K562 (cell line): ENCODE data around the gene ADAM10. TPM values are rescaled to one million over a fixed set of nuclear protein-coding genes. Genes with fewer than 3 reads are reported as not detected.

Source experiments
- ATAC-seq: fragments of 200-7000 bp; cut with Tn5 transposase; 3 replicates; pipeline ENCODE4 v1.9.1; 2020; ENCODE audit warnings: moderate library complexity
- BruUV-seq: library from RNA; stranded (reverse); fragments of 400-500 nt; replicated peaks from 2 replicates; lab custom pipeline; 2021; lab: Mats Ljungman, UMichigan
- CTCF ChIA-PET: fragments of 300-600 bp; formaldehyde crosslinking; extraction: SDS; loops from one replicate; lab custom pipeline; 2021; ENCODE audit warnings: low intra/inter-chr PET ratio; lab: Yijun Ruan, JAX
- POLR2A ChIA-PET: fragments of 300-600, 350-650 bp; sonication (Branson Sonifier 250); formaldehyde crosslinking; extraction: SDS; loops from one replicate; lab custom pipeline; 2021; ENCODE audit warnings: antibody characterized with exemption, inconsistent platforms; lab: Yijun Ruan, JAX
- DNase-seq, 4 experiments: peaks; one replicate each; pipeline versions ENCODE4 v3.0.0 to v3.0.0-alpha.2; 2011 to 2018; ENCODE audit warnings: low spot score in 3 of 4, mixed read lengths in 3 of 4; ENCODE audit errors: extremely low read depth in 1 of 4
- FAIRE-seq: peaks from 2 replicates; lab custom pipeline; 2011; peaks lifted over from hg19 to GRCh38; lab: Jason Lieb, UNC
- H2AFZ ChIP-seq: 2 replicates; pipeline ENCODE4 v1.6.0; 2011; ENCODE audit warnings: low read depth, low read length, control low read depth, inconsistent platforms
- H3K27ac ChIP-seq: fragments of 200-600 bp; 3 replicates; pipeline ENCODE4 v1.8.0; 2011; ENCODE audit warnings: low read depth, mild to moderate bottlenecking, control low read depth, inconsistent platforms, low read length, moderate library complexity, mixed read lengths; ENCODE audit errors: extremely low read depth
- H3K27me3 ChIP-seq, 2 experiments: fragments of 300-600 bp in 1 of 2; 2 replicates in 1 of 2; 3 replicates in 1 of 2; pipeline versions ENCODE4 v1.6.0 to v1.8.0; 2011; ENCODE audit warnings: inconsistent platforms in 2 of 2, low read length in 2 of 2, mild to moderate bottlenecking in 1 of 2, mixed read lengths in 1 of 2, moderate library complexity in 1 of 2; ENCODE audit not compliant: control insufficient read depth in 2 of 2, insufficient read depth in 2 of 2
- H3K36me3 ChIP-seq: fragments of 300-600 bp; 3 replicates; pipeline ENCODE4 v1.8.0; 2011; ENCODE audit warnings: mild to moderate bottlenecking, low read length, inconsistent platforms; ENCODE audit not compliant: control insufficient read depth, insufficient read depth
- H3K4me1 ChIP-seq, 2 experiments: fragments of 200-600 bp in 1 of 2; replicated peaks in 1 of 2; 2 replicates in 1 of 2; 3 replicates in 1 of 2; pipeline versions ENCODE4 v1.5.1 to v1.8.0; 2011; ENCODE audit warnings: inconsistent platforms in 2 of 2, low read length in 2 of 2, mild to moderate bottlenecking in 1 of 2, mixed read lengths in 1 of 2, moderate library complexity in 1 of 2; ENCODE audit not compliant: control insufficient read depth in 2 of 2, insufficient read depth in 2 of 2
- H3K4me2 ChIP-seq: 2 replicates; pipeline ENCODE4 v1.6.1; 2011; ENCODE audit warnings: low read length, control low read depth, inconsistent platforms, mixed read lengths; ENCODE audit not compliant: insufficient read depth
- H3K4me3 ChIP-seq: fragments of 200-600 bp; sonication (generic), shearing (Covaris generic); 2 replicates; pipeline ENCODE4 v1.5.1; 2016; ENCODE audit warnings: control low read depth, inconsistent platforms
- H3K79me2 ChIP-seq: fragments of 200-600 bp; 3 replicates; pipeline ENCODE4 v1.8.0; 2011; ENCODE audit warnings: low read length, inconsistent platforms; ENCODE audit not compliant: control insufficient read depth, insufficient read depth
- H3K9ac ChIP-seq, 2 experiments: 2 replicates each; pipeline versions ENCODE4 v1.6.0 to v1.6.1; 2011; ENCODE audit warnings: low read depth in 2 of 2, low read length in 2 of 2, control low read depth in 1 of 2, inconsistent platforms in 1 of 2, mild to moderate bottlenecking in 1 of 2, mixed read lengths in 1 of 2; ENCODE audit not compliant: insufficient read depth in 1 of 2
- H3K9me1 ChIP-seq: one replicate; pipeline ENCODE4 v1.6.0; 2011; ENCODE audit warnings: inconsistent platforms, mild to moderate bottlenecking, low read length, moderate library complexity; ENCODE audit not compliant: control insufficient read depth, insufficient read depth
- H3K9me3 ChIP-seq: replicated peaks from 2 replicates; pipeline ENCODE4 v1.5.1; 2011; ENCODE audit warnings: low read depth, low read length, inconsistent platforms; ENCODE audit not compliant: control insufficient read depth, insufficient read depth
- H4K20me1 ChIP-seq: replicated peaks from 2 replicates; pipeline ENCODE4 v1.6.1; 2011; ENCODE audit warnings: low read length, inconsistent platforms, mixed read lengths; ENCODE audit not compliant: control insufficient read depth, insufficient read depth
- C11orf30 ChIP-seq: fragments of 450-650 bp; IDR thresholded peaks from 2 replicates; pipeline ENCODE4 v1.6.1; 2016; ENCODE audit warnings: low read depth, mild to moderate bottlenecking
- CHCHD3 ChIP-seq: fragments of 250-450 bp; sonication (Bioruptor Pico); IDR thresholded peaks from 2 replicates; pipeline ENCODE4 v2.1.2; 2022; ENCODE audit warnings: mild to moderate bottlenecking
- CREM ChIP-seq: IDR thresholded peaks from 2 replicates; pipeline ENCODE4 v1.6.1; 2014; ENCODE audit warnings: antibody characterized with exemption, low read depth
- EGR1 ChIP-seq: fragments of 450-650 bp; conservative IDR thresholded peaks from 2 replicates; pipeline ENCODE4 v1.6.1; 2017; ENCODE audit warnings: mild to moderate bottlenecking
- FOXJ2 ChIP-seq: fragments of 200-800 bp; sonication (Bioruptor generic); IDR thresholded peaks from 2 replicates; pipeline ENCODE4 v1.6.1; 2016; ENCODE audit warnings: missing genetic modification characterization, missing compliant biosample characterization
- HDAC2 ChIP-seq: fragments of 450-650 bp; IDR thresholded peaks from 2 replicates; pipeline ENCODE4 v1.6.1; 2016; ENCODE audit warnings: mild to moderate bottlenecking
- IFI16 ChIP-seq: fragments of 250-450 bp; sonication (Bioruptor Pico); IDR thresholded peaks from 2 replicates; pipeline ENCODE4 v2.1.2; 2022; ENCODE audit warnings: mild to moderate bottlenecking, inconsistent platforms
- MTA1 ChIP-seq: fragments of 450-650 bp; IDR thresholded peaks from 2 replicates; pipeline ENCODE4 v1.6.1; 2017; ENCODE audit warnings: borderline replicate concordance
- PHTF2 ChIP-seq: fragments of 250-450 bp; sonication (Bioruptor Pico); IDR thresholded peaks from 2 replicates; pipeline ENCODE4 v1.5.0; 2021; ENCODE audit warnings: mild to moderate bottlenecking
- PRPF4 ChIP-seq: fragments of 200-400 bp; formaldehyde crosslinking; IDR thresholded peaks from one replicate; pipeline ENCODE4 v1.6.1; 2017; ENCODE audit warnings: low read length, low read depth, mild to moderate bottlenecking; ENCODE audit not compliant: insufficient read depth, poor library complexity, severe bottlenecking
- RCOR1 ChIP-seq, 2 experiments: IDR thresholded peaks; 2 replicates each; pipeline ENCODE4 v1.6.1; 2012; ENCODE audit warnings: low read depth in 2 of 2, low read length in 2 of 2, borderline replicate concordance in 1 of 2, improper control_type of control experiment in 1 of 2
- WHSC1 ChIP-seq: IDR thresholded peaks from one replicate; pipeline ENCODE4 v1.6.1; 2012; ENCODE audit warnings: low read length, control low read depth, inconsistent platforms
- ZBTB8A ChIP-seq: fragments of 450-650 bp; IDR thresholded peaks from 2 replicates; pipeline ENCODE4 v1.6.1; 2018; ENCODE audit warnings: mild to moderate bottlenecking, moderate library complexity; ENCODE audit not compliant: partially characterized antibody
- ZNF121 ChIP-seq: sonication (generic); formaldehyde crosslinking; conservative IDR thresholded peaks from 2 replicates; pipeline ENCODE4 v1.8.0; 2022; ENCODE audit warnings: missing genetic modification reagents
- ZNF253 ChIP-seq: fragments of 250-450 bp; sonication (Bioruptor Pico); conservative IDR thresholded peaks from 2 replicates; pipeline ENCODE4 v1.6.1; 2021; ENCODE audit warnings: mild to moderate bottlenecking
- WGBS: fragments of 100-300 bp; shearing (Covaris generic); methylation state at CpG from one replicate; pipeline ENCODE4 v1.1.6; 2016; ENCODE audit warnings: low coverage, mixed read lengths; ENCODE audit not compliant: insufficient coverage; ENCODE audit errors: missing lambda C conversion rate; 5-methylcytosine and 5-hydroxymethylcytosine counted together
- in situ Hi-C: fragments of 300-500 bp; cut with MboI; formaldehyde crosslinking; loops from 4 replicates; pipeline ENCODE4 v1.15.0; 2018; ENCODE audit warnings: inconsistent platforms, mixed read lengths
- intact Hi-C: fragments of 100-400 bp; cut with micrococcal nuclease; formaldehyde crosslinking; loops from 2 replicates; pipeline ENCODE4 v1.14.2; 2022
- polyA plus RNA-seq, 8 experiments: library from polyadenylated mRNA; depleted of rRNA in 4 of 8; stranded (reverse) in 5 of 8; unstranded in 3 of 8; fragments of >200 nt; fragmentation: Nextera tagmentation in 2 of 8; fragmentation: Illumina TruSeq in 1 of 8; extraction: Ambion mirVana in 2 of 8; extraction: Trizol in 1 of 8; gene quantifications; 2 replicates each; pipeline versions ENCODE4 v1.2.1 to v1.2.3, GENCODE V29; 2011 to 2014; ENCODE audit warnings: inconsistent platforms in 1 of 8, missing spikeins in 1 of 8
- total RNA-seq, 7 experiments: library from RNA; depleted of rRNA in 6 of 7; stranded (reverse); fragments of >200 nt in 6 of 7; fragmentation: Illumina TruSeq in 2 of 7; extraction: Trizol in 2 of 7; gene quantifications; 2 replicates each; pipeline versions ENCODE4 v1.2.1 to v1.2.3, GENCODE V29; 2011 to 2021; ENCODE audit warnings: low replicate concordance in 1 of 7
- TF ChIP-seq, protein P1 (sequence below): sonication (generic); formaldehyde crosslinking; IDR thresholded peaks from 2 replicates; pipeline ENCODE4 v1.8.1; 2023; ENCODE audit warnings: mild to moderate bottlenecking, missing genetic modification reagents
- TF ChIP-seq, protein P2 (sequence below): sonication (generic); formaldehyde crosslinking; IDR thresholded peaks from 2 replicates; pipeline ENCODE4 v1.5.0; 2020; ENCODE audit warnings: missing genetic modification reagents
- TF ChIP-seq, protein P3 (sequence below): fragments of 450-650 bp; IDR thresholded peaks from 2 replicates; pipeline ENCODE4 v1.7.1; 2018; ENCODE audit warnings: mild to moderate bottlenecking, low read depth; ENCODE audit not compliant: partially characterized antibody

ADAM10 gene
- total and polyA plus RNA-seq, 9 of the 15 experiments (the other 6 are each of a cell fraction or from before 2014, with no cell fraction given): 11.9 to 152 (median 57.3) TPM

DNA sequence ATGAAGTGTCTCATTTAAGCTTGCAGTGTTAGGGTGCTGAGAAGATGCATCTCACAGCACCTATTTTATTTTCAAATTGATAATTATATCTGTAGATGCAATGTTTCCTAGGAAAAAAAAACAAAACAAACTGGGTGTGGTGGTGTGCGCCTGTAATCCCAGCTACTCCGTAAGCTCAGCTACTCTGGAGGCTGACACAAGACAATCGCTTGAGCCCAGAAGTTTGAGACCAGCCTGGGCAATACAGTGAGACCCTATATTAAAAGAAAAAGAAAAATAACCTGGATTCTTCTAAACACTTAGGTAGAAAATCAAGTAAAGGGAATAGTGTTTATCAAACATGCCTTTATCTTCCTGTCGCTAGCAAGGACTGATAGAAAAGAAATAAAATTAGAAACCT lies 23.5 kb upstream of the ADAM10 start:
- Histone ChIP-seq H3K27me3 (no peaks in the 10 kb centered on the region), H3K9ac (peak overlapping the region in 1 of 2 experiments; percentile 89; a peak in 2 of 4 replicates), H3K27ac (no peak overlapping the region), H3K9me1 (no peaks in the 10 kb centered on the region), H3K36me3 (no peaks in the 10 kb centered on the region; the same call in 2 of the 3 replicates), H3K79me2 (peaks cover 72% of the 10 kb centered on the region), H3K4me1 (peaks cover 15 to 25% of the 10 kb centered on the region in 2 experiments; a peak in 4 of 5 replicates), H4K20me1 (peaks cover 5% of the 10 kb centered on the region; the same call in 1 of the 2 replicates), H3K4me3 (peak overlapping the region; percentile 98), H3K9me3 (0 out of 2 replicates have a peak, but pooled peaks cover 5% of the 10 kb centered on the region), H3K4me2 (peak overlapping the region; percentile 97), H2AFZ (no peak overlapping the region)
- no TSS peak for BruUV-seq
- POLR2A ChIA-PET: interaction anchor here (0.6 to 1.1 kb wide), 3 partner anchors 16 to 315 kb away, joined by 3 to 4 read pairs (median 4); no protein-coding TSS in a partner anchor
- ATAC-seq (no peak), DNase-seq (peak in 1 of 4 experiments; percentile 44), FAIRE-seq (no peak)
- CTCF ChIA-PET: no interaction called here
- in situ Hi-C loops: no loop called here
- 6% methylated on average over 4 of the region's 4 CpGs for WGBS
- intact Hi-C loops: loop anchor here (5.0 kb wide), 2 partner anchors 59 to 159 kb away; partner anchors contain the start of gene SLTM
- TF ChIP-seq FOXJ2 (tag) (peak; percentile 44; the same call in 1 of the 2 replicates), C11orf30 (no peak), PRPF4 (no peak), ZNF121 (CRISPR knock-in tag) (peak; percentile 96), IFI16 (CRISPR knock-in tag) (no peak), PHTF2 (CRISPR knock-in tag) (no peak), CHCHD3 (CRISPR knock-in tag) (no peak), HDAC2 (0 out of 2 replicates have a peak, but pooled peaks have one; percentile 32), EGR1 (no peak), ZNF253 (CRISPR knock-in tag) (no peak), ZBTB8A (no peak), CREM (no peak), MTA1 (no peak), WHSC1 (no peak), RCOR1 (IDR thresholded peaks at IDR 0.05; ENCODE audit: borderline replicate concordance in 1 of 2, low read depth in 2 of 2, low read length in 2 of 2) (peak in 1 of 2 experiments; percentile 21; a peak in 1 of 4 replicates)
- TF ChIP-seq, protein P1, sequence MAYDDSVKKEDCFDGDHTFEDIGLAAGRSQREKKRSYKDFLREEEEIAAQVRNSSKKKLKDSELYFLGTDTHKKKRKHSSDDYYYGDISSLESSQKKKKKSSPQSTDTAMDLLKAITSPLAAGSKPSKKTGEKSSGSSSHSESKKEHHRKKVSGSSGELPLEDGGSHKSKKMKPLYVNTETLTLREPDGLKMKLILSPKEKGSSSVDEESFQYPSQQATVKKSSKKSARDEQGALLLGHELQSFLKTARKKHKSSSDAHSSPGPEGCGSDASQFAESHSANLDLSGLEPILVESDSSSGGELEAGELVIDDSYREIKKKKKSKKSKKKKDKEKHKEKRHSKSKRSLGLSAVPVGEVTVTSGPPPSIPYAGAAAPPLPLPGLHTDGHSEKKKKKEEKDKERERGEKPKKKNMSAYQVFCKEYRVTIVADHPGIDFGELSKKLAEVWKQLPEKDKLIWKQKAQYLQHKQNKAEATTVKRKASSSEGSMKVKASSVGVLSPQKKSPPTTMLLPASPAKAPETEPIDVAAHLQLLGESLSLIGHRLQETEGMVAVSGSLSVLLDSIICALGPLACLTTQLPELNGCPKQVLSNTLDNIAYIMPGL (CRISPR knock-in tag): no peak
- TF ChIP-seq, protein P2, sequence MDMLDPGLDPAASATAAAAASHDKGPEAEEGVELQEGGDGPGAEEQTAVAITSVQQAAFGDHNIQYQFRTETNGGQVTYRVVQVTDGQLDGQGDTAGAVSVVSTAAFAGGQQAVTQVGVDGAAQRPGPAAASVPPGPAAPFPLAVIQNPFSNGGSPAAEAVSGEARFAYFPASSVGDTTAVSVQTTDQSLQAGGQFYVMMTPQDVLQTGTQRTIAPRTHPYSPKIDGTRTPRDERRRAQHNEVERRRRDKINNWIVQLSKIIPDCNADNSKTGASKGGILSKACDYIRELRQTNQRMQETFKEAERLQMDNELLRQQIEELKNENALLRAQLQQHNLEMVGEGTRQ (CRISPR knock-in tag): no peak
- TF ChIP-seq, protein P3, sequence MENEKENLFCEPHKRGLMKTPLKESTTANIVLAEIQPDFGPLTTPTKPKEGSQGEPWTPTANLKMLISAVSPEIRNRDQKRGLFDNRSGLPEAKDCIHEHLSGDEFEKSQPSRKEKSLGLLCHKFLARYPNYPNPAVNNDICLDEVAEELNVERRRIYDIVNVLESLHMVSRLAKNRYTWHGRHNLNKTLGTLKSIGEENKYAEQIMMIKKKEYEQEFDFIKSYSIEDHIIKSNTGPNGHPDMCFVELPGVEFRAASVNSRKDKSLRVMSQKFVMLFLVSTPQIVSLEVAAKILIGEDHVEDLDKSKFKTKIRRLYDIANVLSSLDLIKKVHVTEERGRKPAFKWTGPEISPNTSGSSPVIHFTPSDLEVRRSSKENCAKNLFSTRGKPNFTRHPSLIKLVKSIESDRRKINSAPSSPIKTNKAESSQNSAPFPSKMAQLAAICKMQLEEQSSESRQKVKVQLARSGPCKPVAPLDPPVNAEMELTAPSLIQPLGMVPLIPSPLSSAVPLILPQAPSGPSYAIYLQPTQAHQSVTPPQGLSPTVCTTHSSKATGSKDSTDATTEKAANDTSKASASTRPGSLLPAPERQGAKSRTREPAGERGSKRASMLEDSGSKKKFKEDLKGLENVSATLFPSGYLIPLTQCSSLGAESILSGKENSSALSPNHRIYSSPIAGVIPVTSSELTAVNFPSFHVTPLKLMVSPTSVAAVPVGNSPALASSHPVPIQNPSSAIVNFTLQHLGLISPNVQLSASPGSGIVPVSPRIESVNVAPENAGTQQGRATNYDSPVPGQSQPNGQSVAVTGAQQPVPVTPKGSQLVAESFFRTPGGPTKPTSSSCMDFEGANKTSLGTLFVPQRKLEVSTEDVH: no peak
